CD14-positive monocyte (primary cell): ENCODE measurements around the gene DPP10. TPM values are rescaled to one million over a fixed set of nuclear protein-coding genes. Genes with fewer than 3 reads are reported as not detected.

Experiments
- DNase-seq, 3 donors: peaks; one replicate each; pipeline ENCODE4 v3.0.0-alpha.2; 2011 to 2022
- H2AFZ ChIP-seq: 2 replicates; pipeline ENCODE4 v1.6.0; 2012; ENCODE audit warnings: mild to moderate bottlenecking, low read depth, low read length, inconsistent platforms; ENCODE audit not compliant: insufficient read depth, poor library complexity, severe bottlenecking
- H3K27ac ChIP-seq, 2 donors: 1 replicate in 1 of 2; 2 replicates in 1 of 2; pipeline ENCODE4 v1.5.1; 2012 to 2013; ENCODE audit warnings: low read length in 2 of 2, control low read depth in 1 of 2, inconsistent platforms in 1 of 2, low read depth in 1 of 2, mild to moderate bottlenecking in 1 of 2
- H3K27me3 ChIP-seq, 2 donors: one replicate each; pipeline versions ENCODE4 v1.6.0 to v1.6.1; 2011 to 2013; ENCODE audit warnings: low read length in 2 of 2; ENCODE audit not compliant: control insufficient read depth in 2 of 2, insufficient read depth in 2 of 2
- H3K36me3 ChIP-seq, 2 donors: replicated peaks in 1 of 2; 1 replicate in 1 of 2; 2 replicates in 1 of 2; pipeline versions ENCODE4 v1.5.1 to v1.6.1; 2012 to 2013; ENCODE audit warnings: low read length in 2 of 2, control low read depth in 1 of 2, inconsistent platforms in 1 of 2, mild to moderate bottlenecking in 1 of 2; ENCODE audit not compliant: insufficient read depth in 2 of 2, control insufficient read depth in 1 of 2
- H3K4me1 ChIP-seq, 2 donors: 1 replicate in 1 of 2; 2 replicates in 1 of 2; pipeline versions ENCODE4 v1.5.1 to v1.6.1; 2012 to 2013; ENCODE audit warnings: low read length in 2 of 2, control low read depth in 1 of 2, inconsistent platforms in 1 of 2, mild to moderate bottlenecking in 1 of 2, moderate library complexity in 1 of 2; ENCODE audit not compliant: insufficient read depth in 2 of 2, control insufficient read depth in 1 of 2
- H3K4me2 ChIP-seq: replicated peaks from 2 replicates; pipeline ENCODE3; 2012; ENCODE audit warnings: low read length, moderate library complexity, mild to moderate bottlenecking; ENCODE audit not compliant: poor library complexity, severe bottlenecking; ENCODE audit errors: extremely low read depth
- H3K4me3 ChIP-seq, 3 experiments: fragments of 200-600 bp in 1 of 3; sonication (generic) in 1 of 3; replicated peaks in 1 of 3; 1 replicate in 2 of 3; 2 replicates in 1 of 3; pipeline ENCODE4 v1.5.1; 2011 to 2013; ENCODE audit warnings: low read length in 3 of 3, mild to moderate bottlenecking in 3 of 3, control low read depth in 2 of 3, low read depth in 2 of 3, inconsistent platforms in 1 of 3, moderate library complexity in 1 of 3
- H3K79me2 ChIP-seq: 2 replicates; pipeline ENCODE4 v1.6.0; 2012; ENCODE audit warnings: mild to moderate bottlenecking, control low read depth, inconsistent platforms, low read length, moderate library complexity; ENCODE audit not compliant: insufficient read depth
- H3K9ac ChIP-seq: 2 replicates; pipeline ENCODE4 v1.6.0; 2017; ENCODE audit warnings: low read length, mild to moderate bottlenecking; ENCODE audit not compliant: insufficient read depth, poor library complexity, severe bottlenecking
- H3K9me3 ChIP-seq, 2 donors: replicated peaks in 1 of 2; 1 replicate in 1 of 2; 2 replicates in 1 of 2; pipeline versions ENCODE4 v1.5.1 to v1.6.1; 2012 to 2013; ENCODE audit warnings: low read length in 2 of 2, control low read depth in 1 of 2; ENCODE audit not compliant: control insufficient read depth in 1 of 2, insufficient read depth in 1 of 2
- H4K20me1 ChIP-seq: 2 replicates; pipeline ENCODE4 v1.6.0; 2012; ENCODE audit warnings: mild to moderate bottlenecking, low read length, control low read depth, moderate library complexity; ENCODE audit not compliant: insufficient read depth
- H3K27ac Mint-ChIP-seq, 7 donors: one replicate each; pipeline ENCODE4 v1.8.0; 2020; ENCODE audit warnings: mild to moderate bottlenecking in 7 of 7, mixed read lengths in 7 of 7, moderate library complexity in 6 of 7, inconsistent platforms in 2 of 7
- H3K27me3 Mint-ChIP-seq, 3 donors: one replicate each; pipeline ENCODE4 v1.8.0; 2021 to 2022; ENCODE audit warnings: low read depth in 3 of 3, mild to moderate bottlenecking in 3 of 3, mixed read lengths in 3 of 3, moderate library complexity in 3 of 3, inconsistent platforms in 1 of 3
- H3K36me3 Mint-ChIP-seq, 2 donors: one replicate each; pipeline ENCODE4 v1.8.0; 2020; ENCODE audit warnings: mixed read lengths in 2 of 2, inconsistent platforms in 1 of 2, mild to moderate bottlenecking in 1 of 2
- H3K4me1 Mint-ChIP-seq: one replicate; pipeline ENCODE4 v1.8.0; 2020; ENCODE audit warnings: mild to moderate bottlenecking, mixed read lengths
- H3K4me3 Mint-ChIP-seq, 2 donors: one replicate each; pipeline ENCODE4 v1.8.0; 2020; ENCODE audit warnings: mild to moderate bottlenecking in 2 of 2, mixed read lengths in 2 of 2, moderate library complexity in 1 of 2
- H3K9me3 Mint-ChIP-seq, 7 donors: one replicate each; pipeline ENCODE4 v1.8.0; 2020 to 2022; ENCODE audit warnings: mixed read lengths in 7 of 7, mild to moderate bottlenecking in 6 of 7, moderate library complexity in 6 of 7, inconsistent platforms in 2 of 7
- WGBS: methylation state at CpG from one replicate; pipeline ENCODE4 v1.1.5; 2013; ENCODE audit warnings: missing lambda C conversion rate; ENCODE audit not compliant: insufficient coverage; 5-methylcytosine and 5-hydroxymethylcytosine counted together
- intact Hi-C, 2 donors: fragments of 100-400 bp; cut with micrococcal nuclease; formaldehyde crosslinking; loops; one replicate each; pipeline versions ENCODE4 v1.15.0 to v1.15.1; 2023
- polyA plus RNA-seq, 3 donors: library from polyadenylated mRNA; depleted of rRNA in 1 of 3; unstranded in 2 of 3; stranded (reverse) in 1 of 3; fragments of 300-500 nt in 2 of 3; fragments of >200 nt in 1 of 3; fragmentation: Illumina TruSeq in 2 of 3; gene quantifications; 1 replicate in 2 of 3; 2 replicates in 1 of 3; pipeline ENCODE4 v1.2.3, GENCODE V29; 2012 to 2021
- TF ChIP-seq, protein P1 (sequence below): fragments of 200-600 bp; IDR thresholded peaks from one replicate; pipeline ENCODE4 v1.8.0; 2022; ENCODE audit warnings: antibody characterized with exemption, mild to moderate bottlenecking

Gene DPP10
- polyA plus RNA-seq, 3 donors: not detected

DNA sequence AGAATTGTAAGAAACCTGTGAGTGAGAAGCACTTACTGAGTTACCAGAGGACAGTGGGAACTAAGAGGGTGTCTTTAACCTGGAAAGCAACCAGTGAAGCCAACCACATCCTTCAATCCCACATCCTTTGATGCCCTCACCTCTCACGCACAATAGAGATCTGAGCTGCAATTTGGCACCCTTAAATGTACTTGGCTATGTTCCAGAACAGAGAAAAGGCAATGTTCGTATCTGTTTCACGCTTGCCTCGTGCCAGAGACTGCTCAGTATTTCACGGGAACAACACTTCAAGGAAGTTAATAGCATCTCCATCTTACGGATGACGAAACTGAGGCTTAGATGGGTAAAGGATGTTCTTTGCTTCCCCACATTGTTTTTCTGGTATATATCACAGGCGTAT, 167.4 kb downstream of the DPP10 start:
- intact Hi-C loops: no loop called here
- Histone ChIP-seq H3K9me3 (no peaks in the 10 kb centered on the region), H3K79me2 (no peaks in the 10 kb centered on the region), H3K4me3 (no peak overlapping the region), H3K36me3 (no peaks in the 10 kb centered on the region), H2AFZ (no peak overlapping the region), H3K4me1 (no peaks in the 10 kb centered on the region), H3K4me2 (no peak overlapping the region), H4K20me1 (no peaks in the 10 kb centered on the region), H3K27ac (no peak overlapping the region), H3K27me3 (no peaks in the 10 kb centered on the region), H3K9ac (no peak overlapping the region)
- Mint-ChIP-seq H3K9me3 (peaks cover 0 to 2% (median 1%) of the 10 kb centered on the region in 7 donors), H3K4me1 (no peaks in the 10 kb centered on the region), H3K27ac (no peak overlapping the region), H3K27me3 (peaks cover 0 to 2% (median 1%) of the 10 kb centered on the region in 3 donors), H3K36me3 (no peaks in the 10 kb centered on the region), H3K4me3 (no peak overlapping the region)
- TF ChIP-seq, protein P1, sequence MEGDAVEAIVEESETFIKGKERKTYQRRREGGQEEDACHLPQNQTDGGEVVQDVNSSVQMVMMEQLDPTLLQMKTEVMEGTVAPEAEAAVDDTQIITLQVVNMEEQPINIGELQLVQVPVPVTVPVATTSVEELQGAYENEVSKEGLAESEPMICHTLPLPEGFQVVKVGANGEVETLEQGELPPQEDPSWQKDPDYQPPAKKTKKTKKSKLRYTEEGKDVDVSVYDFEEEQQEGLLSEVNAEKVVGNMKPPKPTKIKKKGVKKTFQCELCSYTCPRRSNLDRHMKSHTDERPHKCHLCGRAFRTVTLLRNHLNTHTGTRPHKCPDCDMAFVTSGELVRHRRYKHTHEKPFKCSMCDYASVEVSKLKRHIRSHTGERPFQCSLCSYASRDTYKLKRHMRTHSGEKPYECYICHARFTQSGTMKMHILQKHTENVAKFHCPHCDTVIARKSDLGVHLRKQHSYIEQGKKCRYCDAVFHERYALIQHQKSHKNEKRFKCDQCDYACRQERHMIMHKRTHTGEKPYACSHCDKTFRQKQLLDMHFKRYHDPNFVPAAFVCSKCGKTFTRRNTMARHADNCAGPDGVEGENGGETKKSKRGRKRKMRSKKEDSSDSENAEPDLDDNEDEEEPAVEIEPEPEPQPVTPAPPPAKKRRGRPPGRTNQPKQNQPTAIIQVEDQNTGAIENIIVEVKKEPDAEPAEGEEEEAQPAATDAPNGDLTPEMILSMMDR: no peak
- DNase-seq: no peak
- 100% methylated on average over 1 of the region's 8 CpGs for WGBS

DNA sequence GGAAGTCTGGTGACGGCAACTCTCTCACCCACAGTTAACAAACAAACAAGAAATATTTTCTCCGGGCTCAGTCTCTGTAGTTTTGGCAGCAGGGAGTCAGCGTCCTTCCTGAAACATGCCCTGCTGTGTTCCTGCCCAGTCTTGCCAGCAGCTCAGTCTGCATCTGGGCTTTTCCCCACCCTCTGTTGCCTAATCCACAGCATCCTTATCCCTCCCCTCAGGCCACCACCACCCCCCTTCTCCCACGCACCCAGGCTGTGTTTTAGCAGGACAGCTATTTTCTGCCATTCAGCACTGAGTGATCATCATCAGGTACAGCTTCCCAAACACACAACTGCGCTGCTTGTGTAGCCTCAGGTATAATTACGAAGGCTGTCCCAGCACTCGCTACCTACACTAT, 168.2 kb downstream of the DPP10 start:
- Histone ChIP-seq H3K27me3 (no peaks in the 10 kb centered on the region), H3K79me2 (no peaks in the 10 kb centered on the region), H3K9ac (no peak overlapping the region), H3K4me2 (no peak overlapping the region), H2AFZ (no peak overlapping the region), H3K27ac (no peak overlapping the region), H3K4me3 (no peak overlapping the region), H3K9me3 (no peaks in the 10 kb centered on the region), H4K20me1 (no peaks in the 10 kb centered on the region), H3K4me1 (no peaks in the 10 kb centered on the region), H3K36me3 (no peaks in the 10 kb centered on the region)
- Mint-ChIP-seq H3K4me3 (no peak overlapping the region), H3K27me3 (peaks cover 0 to 2% (median 1%) of the 10 kb centered on the region in 3 donors), H3K27ac (no peak overlapping the region), H3K4me1 (no peaks in the 10 kb centered on the region), H3K36me3 (no peaks in the 10 kb centered on the region), H3K9me3 (peaks cover 0 to 2% (median 1%) of the 10 kb centered on the region in 7 donors)
- intact Hi-C loops: no loop called here
- TF ChIP-seq, protein P1: no peak
- WGBS: 5% methylated on average over 4 of the region's 7 CpGs
- no peak for DNase-seq
